ENCODE data around the gene SFXN5. TPM values are rescaled to one million over a fixed set of nuclear protein-coding genes. Genes with fewer than 3 reads are reported as not detected.

SFXN5 gene
- total RNA-seq, 1 experiment from 2014 or later = 31.3 TPM

DNA sequence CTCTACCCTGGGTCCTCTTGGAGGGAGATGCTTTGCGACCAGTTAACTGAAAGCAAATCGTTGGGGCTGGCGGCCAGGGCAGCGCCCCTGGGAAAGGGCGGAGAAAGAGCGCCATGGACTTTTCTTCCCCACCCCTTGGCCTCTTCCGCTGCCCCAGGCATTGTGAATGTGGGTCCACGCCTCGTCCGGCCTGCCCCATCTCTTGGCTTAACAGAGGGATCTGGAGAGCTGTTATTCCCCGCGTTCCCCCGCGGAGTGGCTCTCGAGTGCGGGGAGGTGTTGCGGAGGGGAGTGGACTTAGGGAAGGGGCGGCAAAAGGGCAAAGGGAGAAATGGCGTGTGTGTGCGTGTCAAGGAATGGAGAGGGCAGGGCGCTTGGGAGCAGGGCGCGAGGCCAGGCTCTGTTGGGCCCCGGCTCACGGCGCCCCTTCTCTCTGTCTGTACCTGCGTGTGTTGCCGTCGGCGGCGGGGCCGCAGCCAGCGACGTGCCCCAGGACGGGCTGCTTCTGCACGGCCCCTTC, 147.6 kb downstream of the SFXN5 start:
- no peak overlapping the region for H3K4me3 ChIP-seq (ENCODE audit: low read depth, low read length)
- ChIA-PET POLR2A (no interaction called here), CTCF (no interaction called here)
- H3K4me1 ChIP-seq = peaks cover 5% of the 10 kb centered on the region; the same call in 1 of the 2 replicates
- peak in 1 of 2 experiments; percentile 30 for DNase-seq
- H3K36me3 ChIP-seq (ENCODE audit: control insufficient read depth, insufficient read depth, low read length) = no peaks in the 10 kb centered on the region
- no peak for TF ChIP-seq CTCF (IDR thresholded peaks at IDR 0.05; ENCODE audit: insufficient read depth in 1 of 2, low read depth in 1 of 2, low read length in 1 of 2, severe bottlenecking in 1 of 2, unreplicated experiment in 1 of 2)
- Mint-ChIP-seq H3K36me3 (ENCODE audit: insufficient read depth, unreplicated experiment) (no peaks in the 10 kb centered on the region), H3K27me3 (ENCODE audit: insufficient read depth, unreplicated experiment) (peaks cover 18% of the 10 kb centered on the region), H3K27ac (ENCODE audit: unreplicated experiment) (no peak overlapping the region), H3K4me1 (ENCODE audit: low read depth, unreplicated experiment) (no peaks in the 10 kb centered on the region), H3K4me3 (ENCODE audit: unreplicated experiment) (peak overlapping the region; percentile 48), H3K9me3 (ENCODE audit: unreplicated experiment) (no peaks in the 10 kb centered on the region)
- intact Hi-C loops (cut with micrococcal nuclease; ENCODE audit: unreplicated experiment) = no loop called here
- no peaks in the 10 kb centered on the region for H3K9me3 ChIP-seq
- peaks cover 3% of the 10 kb centered on the region; the same call in 1 of the 2 replicates for H3K27me3 ChIP-seq (replicated peaks; ENCODE audit: control insufficient read depth, insufficient read depth, low read length)
- no TSS peak for BruUV-seq (replicated peaks)

- DNase-seq = no peak
- Histone ChIP-seq H3K4me3 (ENCODE audit: low read depth, low read length) (no peak overlapping the region), H3K9me3 (no peaks in the 10 kb centered on the region), H3K4me1 (peaks cover 5% of the 10 kb centered on the region; the same call in 1 of the 2 replicates), H3K36me3 (ENCODE audit: control insufficient read depth, insufficient read depth, low read length) (no peaks in the 10 kb centered on the region), H3K27me3 (replicated peaks; ENCODE audit: control insufficient read depth, insufficient read depth, low read length) (peaks cover 7% of the 10 kb centered on the region; the same call in 1 of the 2 replicates)
- no TSS peak for BruUV-seq (replicated peaks)
- ChIA-PET POLR2A (no interaction called here), CTCF (no interaction called here)
- no peak for TF ChIP-seq CTCF (IDR thresholded peaks at IDR 0.05; ENCODE audit: insufficient read depth in 1 of 2, low read depth in 1 of 2, low read length in 1 of 2, severe bottlenecking in 1 of 2, unreplicated experiment in 1 of 2)
- H3K27me3 Mint-ChIP-seq (ENCODE audit: insufficient read depth, unreplicated experiment) = peaks cover 18% of the 10 kb centered on the region
- H3K9me3 Mint-ChIP-seq (ENCODE audit: unreplicated experiment) = no peaks in the 10 kb centered on the region
- no peak overlapping the region for H3K27ac Mint-ChIP-seq (ENCODE audit: unreplicated experiment)
- no peaks in the 10 kb centered on the region for H3K36me3 Mint-ChIP-seq (ENCODE audit: insufficient read depth, unreplicated experiment)
- H3K4me3 Mint-ChIP-seq (ENCODE audit: unreplicated experiment) = no peak overlapping the region
- no peaks in the 10 kb centered on the region for H3K4me1 Mint-ChIP-seq (ENCODE audit: low read depth, unreplicated experiment)
- intact Hi-C loops (cut with micrococcal nuclease; ENCODE audit: unreplicated experiment) = no loop called here
These were observed 149.7 kb downstream of the SFXN5 start for GRCh38 chr2:72921853-72922252.

GRCh38 chr2:72921088-72921851, 150.2 kb downstream of the SFXN5 start:
- H3K4me3 ChIP-seq (ENCODE audit: low read depth, low read length) = no peak overlapping the region
- Mint-ChIP-seq H3K27me3 (ENCODE audit: insufficient read depth, unreplicated experiment) (peaks cover 18% of the 10 kb centered on the region), H3K36me3 (ENCODE audit: insufficient read depth, unreplicated experiment) (no peaks in the 10 kb centered on the region), H3K4me1 (ENCODE audit: low read depth, unreplicated experiment) (no peaks in the 10 kb centered on the region), H3K9me3 (ENCODE audit: unreplicated experiment) (no peaks in the 10 kb centered on the region), H3K27ac (ENCODE audit: unreplicated experiment) (no peak overlapping the region), H3K4me3 (ENCODE audit: unreplicated experiment) (no peak overlapping the region)
- POLR2A ChIA-PET = no interaction called here
- H3K27me3 ChIP-seq (replicated peaks; ENCODE audit: control insufficient read depth, insufficient read depth, low read length) = peaks cover 6% of the 10 kb centered on the region; the same call in 1 of the 2 replicates
- no TSS peak for BruUV-seq (replicated peaks)
- no peaks in the 10 kb centered on the region for H3K9me3 ChIP-seq
- CTCF ChIA-PET = interaction anchor here (0.5 kb wide), 1 partner anchor 256 kb away, joined by 4 read pairs; no protein-coding TSS in a partner anchor
- TF ChIP-seq CTCF (IDR thresholded peaks at IDR 0.05; ENCODE audit: insufficient read depth in 1 of 2, low read depth in 1 of 2, low read length in 1 of 2, severe bottlenecking in 1 of 2, unreplicated experiment in 1 of 2) = no peak
- DNase-seq = no peak
- peaks cover 10% of the 10 kb centered on the region; the same call in 1 of the 2 replicates for H3K4me1 ChIP-seq
- intact Hi-C loops (cut with micrococcal nuclease; ENCODE audit: unreplicated experiment) = no loop called here
- H3K36me3 ChIP-seq (ENCODE audit: control insufficient read depth, insufficient read depth, low read length) = no peaks in the 10 kb centered on the region

Measured in Caco-2 (cell line).